HG03575 (cell line): ENCODE data around the gene SCIN.

ENCODE experiments used
- ATAC-seq: cut with Tn5 transposase; IDR thresholded peaks from one replicate; pipeline ENCODE4 v1.9.1; 2021; ENCODE audit not compliant: unreplicated experiment, insufficient number of reproducible peaks, low FRiP score; ENCODE audit errors: extremely low read depth

Gene SCIN

GRCh38 chr7:12695965-12696364 lies 125.4 kb downstream of the SCIN start:
- no peak for ATAC-seq

GRCh38 chr7:12699299-12699698 lies 128.8 kb downstream of the SCIN start:
- ATAC-seq = no peak

GRCh38 chr7:12701433-12701832 lies 130.9 kb downstream of the SCIN start:
- no peak for ATAC-seq

- ATAC-seq = no peak
These were observed 133.4 kb downstream of the SCIN start for GRCh38 chr7:12703881-12704280.

GRCh38 chr7:12705878-12706277 lies 135.4 kb downstream of the SCIN start:
- ATAC-seq = no peak

- no peak for ATAC-seq
These were observed 136.5 kb downstream of the SCIN start for GRCh38 chr7:12706900-12707536.

GRCh38 chr7:12708314-12708713 lies 137.8 kb downstream of the SCIN start:
- ATAC-seq = no peak
